Stimulated activated naive B cell treated with anti-CD40 and anti-IgM and Interleukin-4, amounts not matched to agents 10 μg/mL and 1 μg/mL and 100 μg/mL, for 72 hours (primary cell): Measurements from ENCODE around the gene DGCR8.
A peak's percentile ranks its signal among the peaks of the same experiment; 100 is the strongest.

Experiments used
- ATAC-seq, 2 donors: fragments of 150-1000 bp; cut with Tn5 transposase; replicated peaks; 2 replicates each; pipeline ENCODE4 v1.10.0; 2021; ENCODE audit warnings: moderate library complexity in 1 of 2
- DNase-seq: peaks from one replicate; pipeline ENCODE4 v3.0.0; 2021
- H3K27ac Mint-ChIP-seq: one replicate; pipeline ENCODE4 v1.8.0; 2022; ENCODE audit warnings: mild to moderate bottlenecking, mixed read lengths
- H3K27me3 Mint-ChIP-seq, 2 donors: one replicate each; pipeline ENCODE4 v1.8.0; 2022; ENCODE audit warnings: mixed read lengths in 2 of 2
- H3K36me3 Mint-ChIP-seq, 2 donors: one replicate each; pipeline ENCODE4 v1.8.0; 2022; ENCODE audit warnings: mixed read lengths in 2 of 2, mild to moderate bottlenecking in 1 of 2
- H3K4me1 Mint-ChIP-seq, 2 donors: one replicate each; pipeline ENCODE4 v1.8.0; 2022; ENCODE audit warnings: mixed read lengths in 2 of 2, mild to moderate bottlenecking in 1 of 2
- H3K4me3 Mint-ChIP-seq, 2 donors: one replicate each; pipeline ENCODE4 v1.8.0; 2022; ENCODE audit warnings: mild to moderate bottlenecking in 2 of 2, mixed read lengths in 2 of 2, moderate library complexity in 1 of 2
- H3K9me3 Mint-ChIP-seq, 2 donors: one replicate each; pipeline ENCODE4 v1.8.0; 2022; ENCODE audit warnings: mixed read lengths in 2 of 2, mild to moderate bottlenecking in 1 of 2

The DGCR8 gene

GRCh38 chr22:20123366-20124082 is 43.5 kb downstream of the DGCR8 start:
- H3K4me1 Mint-ChIP-seq = peaks cover 27 to 51% of the 10 kb centered on the region in 2 donors
- no peak for ATAC-seq
- no peak for DNase-seq
- H3K9me3 Mint-ChIP-seq = no peaks in the 10 kb centered on the region
- no peak overlapping the region for H3K4me3 Mint-ChIP-seq
- H3K27ac Mint-ChIP-seq = no peak overlapping the region
- peaks cover 56% of the 10 kb centered on the region in 2 donors for H3K36me3 Mint-ChIP-seq
- no peaks in the 10 kb centered on the region for H3K27me3 Mint-ChIP-seq

GRCh38 chr22:20124083-20124787 is 44.2 kb downstream of the DGCR8 start:
- peaks cover 23 to 44% of the 10 kb centered on the region in 2 donors for H3K4me1 Mint-ChIP-seq
- H3K27me3 Mint-ChIP-seq = no peaks in the 10 kb centered on the region
- no peak for ATAC-seq
- H3K9me3 Mint-ChIP-seq = no peaks in the 10 kb centered on the region
- no peak overlapping the region for H3K4me3 Mint-ChIP-seq
- peaks cover 51 to 52% of the 10 kb centered on the region in 2 donors for H3K36me3 Mint-ChIP-seq
- peak overlapping the region; percentile 32 for H3K27ac Mint-ChIP-seq
- DNase-seq = no peak

GRCh38 chr22:20125201-20126174 is 45.4 kb downstream of the DGCR8 start:
- Mint-ChIP-seq H3K27me3 (no peaks in the 10 kb centered on the region), H3K36me3 (peaks cover 40 to 45% of the 10 kb centered on the region in 2 donors), H3K4me3 (no peak overlapping the region), H3K4me1 (peaks cover 21 to 33% of the 10 kb centered on the region in 2 donors), H3K27ac (peak overlapping the region; percentile 9), H3K9me3 (no peaks in the 10 kb centered on the region)
- ATAC-seq = no peak
- DNase-seq = no peak

GRCh38 chr22:20126284-20127029 is 46.4 kb downstream of the DGCR8 start:
- ATAC-seq (no peak), DNase-seq (no peak)
- H3K27me3 Mint-ChIP-seq = no peaks in the 10 kb centered on the region
- H3K9me3 Mint-ChIP-seq = no peaks in the 10 kb centered on the region
- H3K4me1 Mint-ChIP-seq = peaks cover 20 to 28% of the 10 kb centered on the region in 2 donors
- H3K36me3 Mint-ChIP-seq = peaks cover 35% of the 10 kb centered on the region in 2 donors
- H3K27ac Mint-ChIP-seq = peak overlapping the region; percentile 34
- H3K4me3 Mint-ChIP-seq = no peak overlapping the region

GRCh38 chr22:20127318-20127868 is 47.4 kb downstream of the DGCR8 start:
- H3K4me3 Mint-ChIP-seq = no peak overlapping the region
- H3K9me3 Mint-ChIP-seq = no peaks in the 10 kb centered on the region
- peaks cover 27 to 30% of the 10 kb centered on the region in 2 donors for H3K36me3 Mint-ChIP-seq
- H3K27me3 Mint-ChIP-seq = no peaks in the 10 kb centered on the region
- ATAC-seq (no peak), DNase-seq (no peak)
- H3K4me1 Mint-ChIP-seq = peaks cover 13 to 19% of the 10 kb centered on the region in 2 donors
- H3K27ac Mint-ChIP-seq = no peak overlapping the region

GRCh38 chr22:20127869-20128618 is 48.0 kb downstream of the DGCR8 start:
- no peak for DNase-seq
- no peak for ATAC-seq
- Mint-ChIP-seq H3K9me3 (no peaks in the 10 kb centered on the region), H3K27ac (peak overlapping the region; percentile 76), H3K4me3 (no peak overlapping the region), H3K36me3 (peaks cover 24% of the 10 kb centered on the region in 2 donors), H3K4me1 (peaks cover 10 to 20% of the 10 kb centered on the region in 2 donors), H3K27me3 (no peaks in the 10 kb centered on the region)

- peaks cover 10 to 25% of the 10 kb centered on the region in 2 donors for H3K4me1 Mint-ChIP-seq
- DNase-seq = no peak
- peaks cover 20 to 23% of the 10 kb centered on the region in 2 donors for H3K36me3 Mint-ChIP-seq
- H3K4me3 Mint-ChIP-seq = no peak overlapping the region
- H3K9me3 Mint-ChIP-seq = no peaks in the 10 kb centered on the region
- H3K27ac Mint-ChIP-seq = no peak overlapping the region
- ATAC-seq = no peak
- no peaks in the 10 kb centered on the region for H3K27me3 Mint-ChIP-seq
Observed at GRCh38 chr22:20128619-20128901, 48.5 kb downstream of the DGCR8 start.

- Mint-ChIP-seq H3K36me3 (peaks cover 16 to 19% of the 10 kb centered on the region in 2 donors), H3K27me3 (no peaks in the 10 kb centered on the region), H3K9me3 (no peaks in the 10 kb centered on the region), H3K27ac (peak overlapping the region; percentile 42), H3K4me3 (no peak overlapping the region), H3K4me1 (peaks cover 12 to 26% of the 10 kb centered on the region in 2 donors)
- no peak for ATAC-seq
- no peak for DNase-seq
Observed at GRCh38 chr22:20128902-20129746, 49.1 kb downstream of the DGCR8 start.

GRCh38 chr22:20129747-20130014 is 49.6 kb downstream of the DGCR8 start:
- DNase-seq (no peak), ATAC-seq (no peak)
- no peak overlapping the region for H3K27ac Mint-ChIP-seq
- H3K4me3 Mint-ChIP-seq = no peak overlapping the region
- peaks cover 14 to 30% of the 10 kb centered on the region in 2 donors for H3K4me1 Mint-ChIP-seq
- no peaks in the 10 kb centered on the region for H3K9me3 Mint-ChIP-seq
- H3K27me3 Mint-ChIP-seq = no peaks in the 10 kb centered on the region
- peaks cover 13 to 18% of the 10 kb centered on the region in 2 donors for H3K36me3 Mint-ChIP-seq

GRCh38 chr22:20130319-20130718 is 50.3 kb downstream of the DGCR8 start:
- no peak for DNase-seq
- no peaks in the 10 kb centered on the region for H3K9me3 Mint-ChIP-seq
- peaks cover 15 to 36% of the 10 kb centered on the region in 2 donors for H3K4me1 Mint-ChIP-seq
- peaks cover 11 to 12% of the 10 kb centered on the region in 2 donors for H3K36me3 Mint-ChIP-seq
- H3K4me3 Mint-ChIP-seq = peak overlapping the region; percentile 48 to 73
- ATAC-seq = no peak
- H3K27ac Mint-ChIP-seq = peak overlapping the region; percentile 51
- no peaks in the 10 kb centered on the region for H3K27me3 Mint-ChIP-seq

GRCh38 chr22:20130731-20131596 is 50.9 kb downstream of the DGCR8 start:
- Mint-ChIP-seq H3K9me3 (no peaks in the 10 kb centered on the region), H3K4me3 (peak overlapping the region; percentile 73 to 76), H3K36me3 (peaks cover 7 to 9% of the 10 kb centered on the region in 2 donors), H3K4me1 (peaks cover 17 to 43% of the 10 kb centered on the region in 2 donors), H3K27ac (no peak overlapping the region), H3K27me3 (no peaks in the 10 kb centered on the region)
- peak; percentile 74 to 83 for ATAC-seq
- peak; percentile 62 for DNase-seq

- ATAC-seq (peak; percentile 69 to 74), DNase-seq (no peak)
- Mint-ChIP-seq H3K4me3 (peak within 1 kb of the TSS; percentile 80 to 86), H3K27me3 (no peaks in the 10 kb centered on the region), H3K9me3 (no peaks in the 10 kb centered on the region), H3K27ac (peak within 1 kb of the TSS; percentile 79), H3K4me1 (peaks cover 23 to 48% of the 10 kb centered on the region in 2 donors), H3K36me3 (peaks cover 3 to 8% of the 10 kb centered on the region in 2 donors)
Observed at GRCh38 chr22:20131597-20131858, 51.5 kb downstream of the DGCR8 start, which contains the start of gene ZDHHC8. Gene ZDHHC8 (plus strand): TSS chr22:20131804. CDS start chr22:20131948, 144 bp downstream.
